Activated naive CD8-positive, alpha-beta T cell (primary cell): Measurements from ENCODE around the gene DGKG.

Experiments used
- H3K27ac Mint-ChIP-seq: one replicate; pipeline ENCODE4 v1.8.0; 2021; ENCODE audit warnings: mixed read lengths
- H3K27me3 Mint-ChIP-seq: one replicate; pipeline ENCODE4 v1.8.0; 2021; ENCODE audit warnings: mixed read lengths
- H3K36me3 Mint-ChIP-seq: one replicate; pipeline ENCODE4 v1.8.0; 2021; ENCODE audit warnings: mixed read lengths
- H3K4me1 Mint-ChIP-seq: one replicate; pipeline ENCODE4 v1.8.0; 2021; ENCODE audit warnings: low read depth, mixed read lengths
- H3K4me3 Mint-ChIP-seq: one replicate; pipeline ENCODE4 v1.8.0; 2021; ENCODE audit warnings: mild to moderate bottlenecking, mixed read lengths
- H3K9me3 Mint-ChIP-seq: one replicate; pipeline ENCODE4 v1.8.0; 2021; ENCODE audit warnings: low read depth, mixed read lengths

Gene DGKG

DNA sequence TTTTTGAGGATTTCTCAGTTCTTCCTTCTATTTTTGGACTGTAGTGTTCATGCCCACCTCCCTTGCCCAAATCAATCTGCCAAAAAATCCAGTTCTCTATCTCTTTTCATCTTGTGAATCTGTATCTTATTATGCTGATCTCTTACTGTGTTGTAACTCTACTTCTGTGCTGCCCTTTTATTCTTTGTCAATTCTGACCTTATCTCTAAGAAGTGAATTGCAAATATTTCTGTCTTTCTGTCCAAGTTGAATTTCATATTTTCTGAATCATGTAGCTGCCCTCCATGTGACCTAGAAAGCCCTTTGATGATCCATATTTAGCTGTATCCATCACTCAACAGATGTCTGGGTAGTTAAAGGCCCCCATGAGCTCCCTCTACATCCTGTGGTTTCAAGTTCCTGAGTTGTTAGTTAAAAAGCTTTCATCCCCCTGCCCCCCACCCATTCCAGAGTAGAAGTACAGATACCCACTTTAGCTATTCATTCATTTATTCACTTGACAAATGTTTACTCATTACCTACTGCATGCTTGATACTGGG is 219.6 kb downstream of the DGKG start:
- Mint-ChIP-seq H3K36me3 (no peaks in the 10 kb centered on the region), H3K9me3 (no peaks in the 10 kb centered on the region), H3K4me1 (no peaks in the 10 kb centered on the region), H3K27ac (no peak overlapping the region), H3K4me3 (no peak overlapping the region), H3K27me3 (peaks cover 10% of the 10 kb centered on the region)

GRCh38 chr3:186141790-186142189 is 220.2 kb downstream of the DGKG start:
- no peaks in the 10 kb centered on the region for H3K36me3 Mint-ChIP-seq
- H3K27me3 Mint-ChIP-seq = peaks cover 10% of the 10 kb centered on the region
- no peak overlapping the region for H3K4me3 Mint-ChIP-seq
- H3K9me3 Mint-ChIP-seq = no peaks in the 10 kb centered on the region
- H3K4me1 Mint-ChIP-seq = no peaks in the 10 kb centered on the region
- H3K27ac Mint-ChIP-seq = no peak overlapping the region

GRCh38 chr3:186138272-186138981 is 223.6 kb downstream of the DGKG start:
- H3K4me3 Mint-ChIP-seq = no peak overlapping the region
- no peaks in the 10 kb centered on the region for H3K36me3 Mint-ChIP-seq
- H3K27me3 Mint-ChIP-seq = peaks cover 4% of the 10 kb centered on the region

DNA sequence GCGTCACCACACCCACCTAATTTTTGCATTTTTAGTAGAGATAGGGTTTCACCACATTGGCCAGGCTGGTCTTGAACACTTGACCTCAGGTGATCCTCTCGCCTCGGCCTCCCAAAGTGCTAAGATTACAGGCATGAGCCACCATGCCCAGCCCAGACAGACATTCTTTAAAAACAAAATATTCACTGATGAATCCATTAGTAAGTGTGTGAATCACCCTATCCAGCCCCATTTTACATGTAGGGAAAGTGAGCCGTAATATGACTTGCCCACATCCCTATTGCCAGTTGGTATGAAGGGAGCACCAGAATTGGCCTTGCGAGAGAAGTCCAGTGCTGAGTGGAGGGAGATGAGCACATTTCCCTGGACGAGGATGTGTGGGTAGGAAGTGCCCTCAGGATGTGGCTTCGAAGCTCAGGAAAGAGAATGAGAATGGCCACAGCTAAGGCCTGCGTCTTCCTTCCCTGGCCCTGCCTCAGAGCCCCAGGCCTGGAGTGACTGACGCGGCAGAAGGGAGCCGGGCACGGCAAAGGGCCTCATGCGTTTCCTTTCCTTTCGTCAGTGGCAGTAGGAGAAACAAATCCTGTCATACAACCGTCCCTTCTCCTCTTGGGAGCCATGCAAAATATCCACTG is 224.9 kb downstream of the DGKG start:
- Mint-ChIP-seq H3K4me1 (no peaks in the 10 kb centered on the region), H3K36me3 (no peaks in the 10 kb centered on the region), H3K4me3 (no peak overlapping the region), H3K9me3 (no peaks in the 10 kb centered on the region), H3K27ac (no peak overlapping the region), H3K27me3 (peaks cover 4% of the 10 kb centered on the region)

More at GRCh38 chr3:186138272-186138981, 223.6 kb downstream of the DGKG start:
- Mint-ChIP-seq H3K4me1 (no peaks in the 10 kb centered on the region), H3K27ac (no peak overlapping the region), H3K9me3 (no peaks in the 10 kb centered on the region)

DNA sequence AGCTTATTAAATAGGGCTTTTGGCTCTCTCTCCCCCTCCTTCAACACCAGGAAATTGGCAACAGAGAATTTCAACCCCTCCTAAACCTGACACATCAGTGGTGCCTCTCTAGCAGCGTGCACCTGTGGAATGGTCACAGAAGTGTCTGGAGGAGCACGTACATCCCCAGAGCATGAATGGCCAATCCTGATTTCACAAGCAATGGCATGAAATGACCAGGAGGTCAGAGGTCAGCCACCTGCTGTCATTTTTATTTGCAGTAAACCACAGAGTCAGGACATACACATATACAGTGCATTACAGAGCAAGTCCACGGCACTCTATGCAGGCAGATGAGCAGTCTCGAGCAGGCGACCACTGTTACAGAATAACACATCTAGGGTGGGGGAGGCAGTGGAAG is 228.1 kb downstream of the DGKG start:
- Mint-ChIP-seq H3K27me3 (no peaks in the 10 kb centered on the region), H3K27ac (no peak overlapping the region), H3K9me3 (no peaks in the 10 kb centered on the region), H3K36me3 (no peaks in the 10 kb centered on the region), H3K4me3 (no peak overlapping the region), H3K4me1 (peaks cover 2% of the 10 kb centered on the region)

- Mint-ChIP-seq H3K27me3 (no peaks in the 10 kb centered on the region), H3K4me1 (peaks cover 2% of the 10 kb centered on the region), H3K4me3 (no peak overlapping the region), H3K9me3 (no peaks in the 10 kb centered on the region), H3K27ac (no peak overlapping the region), H3K36me3 (no peaks in the 10 kb centered on the region)
Observed at GRCh38 chr3:186132487-186132886, 229.5 kb downstream of the DGKG start.

DNA sequence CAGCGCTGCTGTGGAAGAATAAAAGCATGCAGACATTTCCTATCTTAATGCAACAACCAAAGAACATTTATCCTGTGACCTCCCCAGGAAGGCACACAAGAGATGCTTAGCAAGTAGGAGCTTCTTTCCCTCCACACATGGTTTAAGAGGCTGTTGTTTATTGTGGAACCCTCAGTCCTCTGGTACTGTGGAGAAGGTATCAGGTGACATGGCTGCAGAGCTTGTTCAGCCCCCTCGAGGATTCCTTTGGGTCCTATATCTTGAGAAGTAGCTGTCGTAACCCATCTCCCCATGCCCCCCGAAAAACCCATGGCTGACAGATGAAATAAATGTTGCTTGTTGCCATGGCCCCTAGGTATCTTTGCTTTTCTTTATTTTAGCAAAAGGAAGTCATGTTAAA is 232.8 kb downstream of the DGKG start:
- Mint-ChIP-seq H3K27me3 (peaks cover 7% of the 10 kb centered on the region), H3K4me3 (no peak overlapping the region), H3K4me1 (peaks cover 2% of the 10 kb centered on the region), H3K27ac (no peak overlapping the region), H3K9me3 (no peaks in the 10 kb centered on the region), H3K36me3 (no peaks in the 10 kb centered on the region)

DNA sequence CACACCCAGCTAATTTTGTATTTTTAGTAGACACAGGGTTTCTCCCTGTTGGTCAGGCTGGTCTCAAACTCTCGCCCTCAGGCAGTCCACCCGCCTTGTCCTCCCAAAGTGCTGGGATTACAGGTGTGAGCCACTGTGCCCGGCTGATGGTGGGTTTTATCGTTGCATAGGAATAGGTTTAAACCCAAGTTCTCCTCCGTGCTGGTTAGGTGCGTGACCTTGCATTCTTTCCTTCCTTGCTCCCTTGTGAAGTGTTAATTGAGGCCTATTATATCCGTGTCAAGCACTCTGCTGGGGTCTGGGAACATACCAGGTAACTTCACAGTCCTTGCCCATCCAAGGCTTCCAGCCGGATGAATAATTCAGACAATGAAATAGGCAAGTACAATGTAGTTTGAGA is 233.9 kb downstream of the DGKG start:
- Mint-ChIP-seq H3K36me3 (no peaks in the 10 kb centered on the region), H3K27ac (no peak overlapping the region), H3K9me3 (no peaks in the 10 kb centered on the region), H3K27me3 (peaks cover 10% of the 10 kb centered on the region), H3K4me1 (peaks cover 2% of the 10 kb centered on the region), H3K4me3 (no peak overlapping the region)

DNA sequence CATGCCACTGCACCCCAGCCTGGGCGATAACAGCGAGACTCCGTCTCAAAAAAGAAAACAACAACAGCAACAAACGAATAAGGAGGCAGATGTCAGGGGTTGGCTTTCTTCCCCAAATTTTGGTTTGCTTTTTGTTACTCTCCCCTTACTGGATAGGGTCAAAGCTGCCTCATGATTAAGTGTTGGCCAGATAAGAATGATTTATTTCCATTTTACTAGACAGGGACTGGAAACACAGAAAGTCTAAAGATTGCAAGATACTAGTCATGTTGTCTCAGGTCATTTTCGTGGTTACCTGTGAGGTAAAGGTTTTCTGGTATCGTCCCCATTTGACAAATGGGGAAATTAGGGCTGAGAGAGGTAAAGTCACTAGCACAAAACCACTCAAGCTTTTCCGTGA is 234.6 kb downstream of the DGKG start:
- H3K4me1 Mint-ChIP-seq = peaks cover 2% of the 10 kb centered on the region
- H3K27me3 Mint-ChIP-seq = peaks cover 12% of the 10 kb centered on the region
- H3K36me3 Mint-ChIP-seq = no peaks in the 10 kb centered on the region
- H3K9me3 Mint-ChIP-seq = no peaks in the 10 kb centered on the region
- no peak overlapping the region for H3K4me3 Mint-ChIP-seq
- H3K27ac Mint-ChIP-seq = no peak overlapping the region

- Mint-ChIP-seq H3K36me3 (no peaks in the 10 kb centered on the region), H3K4me3 (no peak overlapping the region), H3K27me3 (peaks cover 17% of the 10 kb centered on the region), H3K4me1 (no peaks in the 10 kb centered on the region), H3K9me3 (no peaks in the 10 kb centered on the region), H3K27ac (no peak overlapping the region)
Observed at GRCh38 chr3:186125118-186125517, 236.9 kb downstream of the DGKG start.

GRCh38 chr3:186124592-186124991 is 237.4 kb downstream of the DGKG start:
- H3K9me3 Mint-ChIP-seq = no peaks in the 10 kb centered on the region
- no peak overlapping the region for H3K4me3 Mint-ChIP-seq
- H3K27me3 Mint-ChIP-seq = peaks cover 21% of the 10 kb centered on the region
- H3K4me1 Mint-ChIP-seq = no peaks in the 10 kb centered on the region
- H3K27ac Mint-ChIP-seq = no peak overlapping the region
- no peaks in the 10 kb centered on the region for H3K36me3 Mint-ChIP-seq

DNA sequence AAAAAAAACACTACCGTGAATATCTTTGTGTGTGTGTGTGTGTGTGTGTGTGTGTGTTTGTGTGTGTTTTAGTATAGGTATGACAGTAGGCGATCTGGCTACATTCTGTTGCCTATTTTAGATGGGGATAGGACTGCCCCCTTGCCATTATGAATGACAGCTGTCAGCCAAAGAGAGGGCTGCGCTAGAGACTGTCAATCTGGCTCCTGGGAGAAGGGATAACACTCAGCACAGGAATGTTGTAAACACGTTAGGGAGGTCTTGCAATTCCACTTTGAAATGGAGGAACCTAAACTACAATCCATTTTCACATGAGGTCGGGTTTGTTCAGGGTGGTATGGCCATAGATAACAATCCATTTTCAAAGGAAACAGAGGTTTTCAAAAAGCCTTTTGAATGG is 239.0 kb downstream of the DGKG start:
- Mint-ChIP-seq H3K27me3 (peaks cover 27% of the 10 kb centered on the region), H3K36me3 (no peaks in the 10 kb centered on the region), H3K4me1 (no peaks in the 10 kb centered on the region), H3K4me3 (no peak overlapping the region), H3K27ac (no peak overlapping the region), H3K9me3 (no peaks in the 10 kb centered on the region)

DNA sequence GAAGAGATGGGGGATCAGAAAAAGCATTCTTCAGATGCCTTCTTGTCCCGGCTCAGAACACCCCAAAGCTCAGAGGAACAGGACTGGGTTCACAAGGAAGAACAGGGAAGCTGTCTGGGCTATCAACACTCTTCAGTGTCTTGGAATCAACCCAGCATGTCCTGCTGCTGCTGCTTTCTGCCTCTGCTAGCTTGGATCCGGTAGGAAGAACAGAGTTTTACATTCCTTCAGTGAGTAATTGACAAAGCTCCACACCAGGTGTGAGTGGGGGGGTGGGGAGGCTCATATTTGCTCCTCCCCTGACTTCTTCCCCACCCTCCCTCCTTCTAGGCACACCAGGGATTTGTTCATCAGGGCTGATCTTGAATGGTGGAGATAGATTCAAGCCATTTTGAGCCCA is 240.1 kb downstream of the DGKG start:
- Mint-ChIP-seq H3K27me3 (peaks cover 32% of the 10 kb centered on the region), H3K4me1 (no peaks in the 10 kb centered on the region), H3K4me3 (no peak overlapping the region), H3K9me3 (no peaks in the 10 kb centered on the region), H3K27ac (no peak overlapping the region), H3K36me3 (no peaks in the 10 kb centered on the region)

DNA sequence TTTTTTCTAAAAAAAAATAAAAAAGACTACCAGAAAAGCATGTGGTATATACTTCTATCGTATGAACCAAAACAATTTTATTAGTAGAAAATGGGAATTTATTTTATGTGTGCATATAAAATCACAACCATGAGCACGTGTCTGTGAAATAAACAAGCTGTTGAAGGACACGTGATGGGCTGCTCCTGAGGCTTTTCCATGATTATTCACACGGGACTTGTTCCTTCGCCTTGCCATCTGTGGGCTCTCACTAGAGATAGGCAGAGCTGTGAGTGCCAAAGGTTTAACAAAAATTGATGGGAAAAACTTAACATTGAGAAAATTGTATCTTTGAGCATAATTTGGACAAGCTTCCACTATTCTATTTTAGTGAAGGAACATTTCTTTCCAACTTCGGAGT is 240.8 kb downstream of the DGKG start:
- Mint-ChIP-seq H3K4me3 (no peak overlapping the region), H3K9me3 (no peaks in the 10 kb centered on the region), H3K27me3 (peaks cover 36% of the 10 kb centered on the region), H3K4me1 (no peaks in the 10 kb centered on the region), H3K27ac (no peak overlapping the region), H3K36me3 (no peaks in the 10 kb centered on the region)

- no peak overlapping the region for H3K4me3 Mint-ChIP-seq
- H3K27me3 Mint-ChIP-seq = peaks cover 42% of the 10 kb centered on the region
- no peaks in the 10 kb centered on the region for H3K9me3 Mint-ChIP-seq
- H3K27ac Mint-ChIP-seq = no peak overlapping the region
- H3K4me1 Mint-ChIP-seq = no peaks in the 10 kb centered on the region
- H3K36me3 Mint-ChIP-seq = no peaks in the 10 kb centered on the region
Observed at GRCh38 chr3:186119499-186119898, 242.5 kb downstream of the DGKG start.

DNA sequence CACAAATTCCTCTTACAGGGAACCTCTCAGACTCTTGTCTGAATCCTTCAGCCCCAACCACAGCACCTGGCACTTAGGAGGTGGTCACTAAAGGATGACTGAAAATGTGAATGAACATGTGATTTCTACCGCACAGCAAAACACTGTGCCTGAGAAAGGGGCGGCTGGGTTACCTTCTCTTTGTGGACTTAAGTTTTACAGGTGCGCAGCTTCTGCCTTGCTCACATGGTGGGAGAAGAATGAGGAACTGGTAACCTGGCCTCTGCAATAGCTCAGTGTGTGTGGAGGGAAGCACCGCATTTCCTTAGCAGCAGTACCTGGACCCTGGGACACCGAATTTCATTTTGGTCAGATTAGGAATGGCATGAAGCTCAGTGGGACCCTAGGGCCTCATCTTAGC is 243.3 kb downstream of the DGKG start:
- H3K27ac Mint-ChIP-seq = no peak overlapping the region
- H3K27me3 Mint-ChIP-seq = peaks cover 46% of the 10 kb centered on the region
- H3K36me3 Mint-ChIP-seq = no peaks in the 10 kb centered on the region
- no peaks in the 10 kb centered on the region for H3K9me3 Mint-ChIP-seq
- H3K4me3 Mint-ChIP-seq = no peak overlapping the region
- H3K4me1 Mint-ChIP-seq = no peaks in the 10 kb centered on the region
